ENCODE measurements around the gene SETD1B. TPM values are rescaled to one million over a fixed set of nuclear protein-coding genes. Genes with fewer than 3 reads are reported as not detected.
A peak's percentile ranks its signal among the peaks of the same experiment; 100 is the strongest.

SETD1B gene
- total RNA-seq, 1 donor from 2014 or later, result 25.3 TPM

DNA sequence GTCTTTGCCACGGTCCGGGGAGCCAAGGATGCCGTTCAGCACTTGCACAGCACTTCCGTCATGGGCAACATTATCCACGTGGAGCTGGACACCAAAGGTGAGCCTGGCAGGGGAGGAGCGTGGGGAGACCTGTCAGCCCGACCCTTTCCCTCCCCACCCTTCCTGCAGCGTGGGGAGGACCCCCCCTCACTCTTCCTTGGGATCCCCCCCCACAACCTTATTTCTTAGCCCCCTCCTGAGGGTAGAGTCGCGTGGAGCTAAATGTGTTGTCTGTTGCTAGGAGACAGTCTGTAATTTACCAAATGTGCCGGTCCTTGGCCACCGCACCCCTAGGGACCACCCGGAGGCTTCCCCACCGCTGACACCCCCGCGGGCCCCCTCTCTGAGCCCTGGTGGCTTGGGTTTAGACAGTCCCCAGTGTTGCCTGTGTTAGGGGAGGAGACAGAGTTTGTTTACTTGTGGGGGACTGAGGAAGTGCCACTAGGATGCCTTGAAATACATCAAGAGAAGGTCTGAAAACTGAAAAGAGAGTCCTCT is 2.3 kb downstream of the SETD1B start:
- H3K4me1 Mint-ChIP-seq (ENCODE audit: unreplicated experiment), result peaks cover 27% of the 10 kb centered on the region
- peak overlapping the region; percentile 92 for H3K4me3 Mint-ChIP-seq (ENCODE audit: unreplicated experiment)
- H3K27me3 Mint-ChIP-seq (ENCODE audit: unreplicated experiment), result peaks cover 29% of the 10 kb centered on the region
- no peak for DNase-seq (ENCODE audit: low spot score)
- peak overlapping the region; percentile 92 for H3K27ac Mint-ChIP-seq (ENCODE audit: unreplicated experiment)
- TF ChIP-seq, protein P1, sequence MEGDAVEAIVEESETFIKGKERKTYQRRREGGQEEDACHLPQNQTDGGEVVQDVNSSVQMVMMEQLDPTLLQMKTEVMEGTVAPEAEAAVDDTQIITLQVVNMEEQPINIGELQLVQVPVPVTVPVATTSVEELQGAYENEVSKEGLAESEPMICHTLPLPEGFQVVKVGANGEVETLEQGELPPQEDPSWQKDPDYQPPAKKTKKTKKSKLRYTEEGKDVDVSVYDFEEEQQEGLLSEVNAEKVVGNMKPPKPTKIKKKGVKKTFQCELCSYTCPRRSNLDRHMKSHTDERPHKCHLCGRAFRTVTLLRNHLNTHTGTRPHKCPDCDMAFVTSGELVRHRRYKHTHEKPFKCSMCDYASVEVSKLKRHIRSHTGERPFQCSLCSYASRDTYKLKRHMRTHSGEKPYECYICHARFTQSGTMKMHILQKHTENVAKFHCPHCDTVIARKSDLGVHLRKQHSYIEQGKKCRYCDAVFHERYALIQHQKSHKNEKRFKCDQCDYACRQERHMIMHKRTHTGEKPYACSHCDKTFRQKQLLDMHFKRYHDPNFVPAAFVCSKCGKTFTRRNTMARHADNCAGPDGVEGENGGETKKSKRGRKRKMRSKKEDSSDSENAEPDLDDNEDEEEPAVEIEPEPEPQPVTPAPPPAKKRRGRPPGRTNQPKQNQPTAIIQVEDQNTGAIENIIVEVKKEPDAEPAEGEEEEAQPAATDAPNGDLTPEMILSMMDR (IDR thresholded peaks at IDR 0.05; ENCODE audit: unreplicated experiment), result no peak
- H3K36me3 Mint-ChIP-seq (ENCODE audit: low read depth, unreplicated experiment), result peaks cover 30% of the 10 kb centered on the region
- H3K9me3 Mint-ChIP-seq (ENCODE audit: unreplicated experiment), result no peaks in the 10 kb centered on the region

DNA sequence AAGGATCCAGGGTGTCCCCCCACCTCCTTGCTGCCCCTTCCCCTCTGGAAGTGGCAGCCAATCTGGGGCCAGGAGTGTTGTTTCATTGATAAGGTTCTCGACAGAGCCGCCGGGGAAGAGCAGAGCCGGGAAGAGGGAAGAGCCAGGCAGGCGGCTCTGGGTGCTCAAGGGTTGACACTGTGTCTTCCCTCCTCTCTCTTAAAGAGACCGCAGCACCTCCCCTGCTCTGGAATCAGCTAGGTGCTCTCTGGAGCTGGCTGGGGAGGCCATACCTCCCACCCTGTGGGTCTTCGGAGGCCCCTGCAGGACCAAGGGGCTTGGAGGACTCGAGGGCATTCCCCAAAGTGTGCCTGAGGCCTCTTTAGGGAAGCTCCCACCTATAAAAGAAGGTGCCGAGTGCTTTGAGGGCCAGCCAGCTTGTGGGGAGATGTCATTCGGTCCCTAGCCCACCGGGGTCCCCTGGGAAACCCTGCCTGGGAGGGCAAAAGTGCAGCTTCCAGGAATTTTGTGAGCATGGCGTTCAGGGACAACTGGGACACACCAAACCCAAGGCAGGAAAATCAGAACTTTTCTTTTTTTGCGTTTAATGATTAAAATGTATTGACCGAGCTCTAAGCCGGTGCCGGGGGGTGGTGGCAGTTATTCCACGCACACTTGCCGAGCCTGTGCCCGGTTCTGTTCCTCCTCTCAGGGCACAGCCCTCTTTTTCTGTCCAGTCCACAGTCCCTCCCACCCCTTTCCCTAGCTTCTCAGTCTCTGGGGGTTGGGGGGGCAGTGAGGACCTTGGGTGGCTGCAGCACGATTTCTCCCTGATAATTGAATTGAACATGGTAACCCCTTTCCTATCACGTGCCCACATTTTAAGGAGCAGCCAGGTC is 3.0 kb downstream of the SETD1B start:
- TF ChIP-seq, protein P1 (IDR thresholded peaks at IDR 0.05; ENCODE audit: unreplicated experiment), result no peak
- Mint-ChIP-seq H3K4me1 (ENCODE audit: unreplicated experiment) (peaks cover 21% of the 10 kb centered on the region), H3K27ac (ENCODE audit: unreplicated experiment) (peak overlapping the region; percentile 92), H3K27me3 (ENCODE audit: unreplicated experiment) (peaks cover 22% of the 10 kb centered on the region), H3K36me3 (ENCODE audit: low read depth, unreplicated experiment) (peaks cover 23% of the 10 kb centered on the region), H3K4me3 (ENCODE audit: unreplicated experiment) (peak overlapping the region; percentile 92), H3K9me3 (ENCODE audit: unreplicated experiment) (no peaks in the 10 kb centered on the region)
- no peak for DNase-seq (ENCODE audit: low spot score)

DNA sequence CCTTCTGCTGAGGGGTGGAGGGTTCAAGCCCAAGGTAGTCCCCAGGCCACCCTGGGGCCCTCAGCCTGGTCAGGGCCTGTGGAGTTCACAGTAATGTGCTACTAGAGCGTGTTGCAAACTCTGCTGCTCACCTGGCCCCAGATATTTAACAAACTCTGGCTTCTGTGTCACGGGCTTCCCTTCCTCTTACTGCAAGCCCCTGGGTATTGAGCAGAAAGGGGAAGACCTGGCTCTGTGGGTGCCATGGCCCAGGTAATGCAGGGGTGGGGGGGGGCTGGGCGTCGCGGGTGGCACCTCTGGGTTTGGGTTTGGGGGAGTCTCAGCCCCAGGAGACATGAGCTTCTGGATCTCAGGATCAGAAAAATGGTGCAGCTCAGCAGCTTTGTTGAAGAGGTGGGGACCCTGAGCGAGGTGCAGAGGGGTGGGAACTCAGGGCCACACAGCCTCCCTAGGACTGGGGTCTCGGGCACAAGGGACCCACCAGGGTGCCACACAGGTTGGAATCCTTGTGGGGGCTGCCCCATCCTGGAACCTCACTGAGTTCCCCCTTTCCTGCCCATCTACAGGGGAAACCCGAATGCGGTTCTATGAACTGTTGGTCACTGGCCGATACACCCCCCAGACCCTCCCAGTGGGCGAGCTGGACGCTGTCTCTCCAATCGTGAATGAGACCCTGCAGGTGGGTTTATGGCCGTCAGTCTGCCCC is 4.0 kb downstream of the SETD1B start:
- Mint-ChIP-seq H3K36me3 (ENCODE audit: low read depth, unreplicated experiment) (peaks cover 16% of the 10 kb centered on the region), H3K9me3 (ENCODE audit: unreplicated experiment) (no peaks in the 10 kb centered on the region), H3K4me3 (ENCODE audit: unreplicated experiment) (no peak overlapping the region), H3K27ac (ENCODE audit: unreplicated experiment) (no peak overlapping the region), H3K27me3 (ENCODE audit: unreplicated experiment) (peaks cover 15% of the 10 kb centered on the region), H3K4me1 (ENCODE audit: unreplicated experiment) (peaks cover 19% of the 10 kb centered on the region)
- TF ChIP-seq, protein P1 (IDR thresholded peaks at IDR 0.05; ENCODE audit: unreplicated experiment), result no peak
- DNase-seq (ENCODE audit: low spot score), result no peak

DNA sequence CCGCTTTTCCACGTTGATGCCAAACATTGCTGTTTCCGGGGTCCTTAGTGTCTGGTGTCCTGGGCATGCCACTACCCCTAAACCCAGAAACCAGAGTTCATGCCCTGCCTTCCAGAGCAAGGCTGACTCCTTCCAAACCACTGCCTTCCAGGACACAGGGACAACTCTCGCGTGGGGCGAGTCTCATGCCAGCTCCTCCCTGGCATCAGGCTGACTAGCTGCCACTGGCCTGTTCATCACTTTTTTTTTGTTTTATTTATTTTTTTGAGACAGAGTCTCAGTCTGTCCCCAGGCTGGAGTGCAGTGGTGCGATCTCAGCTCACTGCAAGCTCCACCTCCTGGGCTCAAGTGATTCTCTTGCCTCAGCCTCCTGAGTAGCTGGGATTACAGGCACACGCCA is 4.8 kb downstream of the SETD1B start:
- DNase-seq (ENCODE audit: low spot score), result no peak
- Mint-ChIP-seq H3K36me3 (ENCODE audit: low read depth, unreplicated experiment) (peaks cover 17% of the 10 kb centered on the region), H3K4me1 (ENCODE audit: unreplicated experiment) (peaks cover 25% of the 10 kb centered on the region), H3K4me3 (ENCODE audit: unreplicated experiment) (no peak overlapping the region), H3K27ac (ENCODE audit: unreplicated experiment) (no peak overlapping the region), H3K27me3 (ENCODE audit: unreplicated experiment) (peaks cover 11% of the 10 kb centered on the region), H3K9me3 (ENCODE audit: unreplicated experiment) (no peaks in the 10 kb centered on the region)
- TF ChIP-seq, protein P1 (IDR thresholded peaks at IDR 0.05; ENCODE audit: unreplicated experiment), result no peak

Data from endothelial cell (in vitro differentiated cells).